DMS153 treated with DMSO at 0.1 percent for 48 hours (cell line): Measurements from ENCODE around the gene PHOX2A.
"Not testable (repeated sequence)": the region's sequence is repeated elsewhere in the genome, so short reads cannot be mapped to it uniquely, and the experiment has no call there.

ENCODE experiments used
- DNase-seq: peaks from one replicate; lab custom pipeline; 2025; ENCODE audit not compliant: unreplicated experiment; lab: John Stamatoyannopoulos, UW

PHOX2A gene

DNA sequence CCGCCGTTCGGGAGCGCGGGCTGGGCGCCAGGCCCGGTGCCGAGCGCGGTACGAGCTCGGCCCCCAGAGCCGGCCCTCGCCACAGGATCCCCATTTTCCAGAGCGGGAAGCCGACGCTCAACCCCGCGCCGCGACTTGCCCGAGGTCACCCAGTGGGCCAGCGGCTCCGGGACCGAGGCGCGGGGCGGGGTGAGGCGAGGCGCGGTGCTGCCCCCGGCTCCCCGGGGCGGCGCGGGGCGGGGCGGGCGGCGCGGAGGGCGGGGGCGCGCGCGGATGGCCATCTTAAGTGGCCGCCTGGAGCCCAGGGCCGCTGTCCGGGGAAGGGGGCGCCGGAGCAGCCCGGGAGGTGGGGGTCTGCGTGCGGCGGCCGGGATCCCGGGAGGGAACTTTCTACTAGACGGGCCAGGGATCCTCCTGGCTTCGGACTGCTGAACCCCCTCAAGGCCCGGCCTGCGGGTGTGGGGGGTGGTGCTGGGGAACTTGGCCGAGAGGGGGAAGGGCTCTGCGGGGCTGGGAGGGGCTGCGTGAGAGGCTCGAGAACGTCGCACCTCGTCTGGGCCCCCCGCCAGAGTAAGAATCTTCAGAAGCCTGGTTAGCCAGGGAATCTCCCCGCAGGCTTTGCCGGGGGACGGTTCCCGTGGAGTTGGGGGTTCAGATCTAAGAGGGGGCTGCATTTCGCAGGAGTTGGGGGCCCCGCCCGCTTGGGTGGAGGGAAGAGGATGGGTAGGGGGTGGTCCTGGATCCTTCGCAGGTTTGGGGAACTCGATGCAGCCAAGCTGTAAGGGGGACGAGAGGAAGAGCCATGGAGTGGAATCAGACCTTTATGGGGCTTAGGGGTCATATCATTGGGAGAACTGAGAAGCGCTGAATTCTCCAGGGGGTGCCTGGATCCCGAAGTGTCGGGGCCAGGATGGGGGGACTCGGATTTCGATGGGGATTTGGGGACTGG lies 20.1 kb downstream of the PHOX2A start:
- no peak for DNase-seq

DNA sequence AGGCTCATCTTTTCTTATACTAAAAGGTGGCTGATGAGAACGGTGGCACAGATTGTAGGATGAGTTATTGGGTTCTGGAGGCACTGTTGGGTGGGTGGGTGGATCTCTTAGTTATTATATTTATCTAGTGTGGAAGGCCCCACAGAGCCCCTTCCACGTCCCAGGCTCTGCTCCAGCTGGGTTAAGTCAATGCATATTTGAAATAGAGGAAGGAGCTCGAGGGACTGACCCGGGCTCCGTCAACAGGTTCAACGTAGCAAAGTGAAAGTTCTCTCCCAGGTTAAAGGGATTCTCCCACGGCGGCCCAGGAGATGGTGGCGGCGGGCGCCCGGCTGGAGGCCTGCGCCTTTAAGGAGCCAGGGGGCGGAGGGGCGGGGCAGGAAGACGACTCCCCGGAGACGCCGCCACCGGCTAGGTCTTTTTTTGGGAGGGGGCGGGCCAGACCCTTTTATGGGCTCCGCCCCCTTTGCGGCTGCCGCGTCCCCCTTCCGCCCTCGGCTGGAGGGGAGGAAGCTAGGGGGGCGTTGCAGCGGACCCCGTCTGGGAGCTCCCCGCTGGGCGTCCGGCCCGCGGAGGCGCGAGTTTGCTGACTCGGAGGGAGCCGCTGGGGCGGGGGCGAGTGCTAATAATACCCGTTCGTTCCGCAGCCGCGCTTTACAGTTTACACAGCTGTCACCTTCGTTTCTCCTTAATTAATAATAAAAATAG lies 20.9 kb downstream of the PHOX2A start:
- peak; percentile 93 for DNase-seq

DNA sequence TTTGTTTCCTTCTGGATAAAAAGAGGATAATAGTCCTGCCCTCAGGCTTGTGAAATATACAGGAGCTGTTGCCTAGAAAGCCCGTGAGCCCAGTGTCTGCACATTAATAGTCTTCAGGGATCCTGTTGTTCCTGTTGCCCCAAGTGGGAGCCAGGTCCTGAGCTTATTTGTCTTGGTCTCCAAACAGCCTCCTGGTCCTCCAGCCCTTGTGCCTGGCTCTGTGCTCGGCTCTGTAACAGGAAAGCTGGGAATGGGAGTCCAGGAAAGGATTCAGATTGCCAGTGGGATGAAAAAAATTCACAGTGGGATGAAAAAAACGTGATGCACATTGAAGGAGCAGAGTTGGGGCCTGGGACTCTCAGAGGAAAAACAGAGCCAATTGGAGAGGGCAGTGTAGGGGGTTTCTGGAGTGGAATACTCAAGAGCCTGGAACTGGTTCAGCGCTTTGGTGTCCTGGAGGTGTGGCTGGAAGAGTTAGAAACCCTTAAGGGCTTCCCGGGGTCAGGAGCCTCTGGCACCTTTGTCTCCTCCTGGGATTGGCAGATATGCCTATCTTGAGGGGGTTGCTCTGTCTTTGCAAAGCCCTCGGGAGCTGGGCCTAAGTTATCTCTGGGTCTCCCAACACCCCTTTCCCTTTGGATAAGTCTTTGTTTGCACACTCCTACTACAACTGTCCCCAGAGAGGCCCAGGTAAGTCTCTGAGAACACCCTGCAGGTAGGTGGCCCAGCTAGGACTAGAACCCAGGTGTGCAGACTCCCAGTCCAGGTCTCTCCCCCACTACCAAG lies 21.7 kb downstream of the PHOX2A start:
- peak; percentile 58 for DNase-seq

DNA sequence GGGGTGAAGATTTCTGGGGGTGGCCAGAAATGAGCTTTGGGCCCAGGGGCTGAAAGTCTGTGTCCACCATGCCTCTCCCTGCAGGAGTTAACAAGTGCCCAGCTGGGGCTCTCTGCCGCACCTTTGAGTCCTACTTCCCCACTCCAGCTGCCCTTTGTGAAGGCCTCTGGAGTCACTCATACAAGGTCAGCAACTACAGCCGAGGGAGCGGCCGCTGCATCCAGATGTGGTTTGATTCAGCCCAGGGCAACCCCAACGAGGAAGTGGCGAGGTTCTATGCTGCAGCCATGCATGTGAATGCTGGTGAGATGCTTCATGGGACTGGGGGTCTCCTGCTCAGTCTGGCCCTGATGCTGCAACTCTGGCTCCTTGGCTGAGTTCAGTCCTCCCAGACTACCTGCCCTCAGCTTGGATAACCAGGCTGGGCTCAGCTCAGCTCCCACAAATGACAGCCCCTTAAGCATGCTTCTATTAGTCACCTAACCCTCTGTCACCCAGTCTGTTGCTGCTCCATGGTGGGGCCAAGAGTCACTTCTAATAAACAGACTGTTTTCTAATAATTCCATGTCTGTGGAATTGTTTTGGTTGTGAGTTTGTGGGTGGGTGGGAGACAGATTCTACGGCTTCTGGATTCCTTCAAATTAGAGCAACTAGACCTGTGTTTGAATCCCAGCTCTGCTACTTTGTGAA lies 22.4 kb downstream of the PHOX2A start:
- DNase-seq, result no peak

DNA sequence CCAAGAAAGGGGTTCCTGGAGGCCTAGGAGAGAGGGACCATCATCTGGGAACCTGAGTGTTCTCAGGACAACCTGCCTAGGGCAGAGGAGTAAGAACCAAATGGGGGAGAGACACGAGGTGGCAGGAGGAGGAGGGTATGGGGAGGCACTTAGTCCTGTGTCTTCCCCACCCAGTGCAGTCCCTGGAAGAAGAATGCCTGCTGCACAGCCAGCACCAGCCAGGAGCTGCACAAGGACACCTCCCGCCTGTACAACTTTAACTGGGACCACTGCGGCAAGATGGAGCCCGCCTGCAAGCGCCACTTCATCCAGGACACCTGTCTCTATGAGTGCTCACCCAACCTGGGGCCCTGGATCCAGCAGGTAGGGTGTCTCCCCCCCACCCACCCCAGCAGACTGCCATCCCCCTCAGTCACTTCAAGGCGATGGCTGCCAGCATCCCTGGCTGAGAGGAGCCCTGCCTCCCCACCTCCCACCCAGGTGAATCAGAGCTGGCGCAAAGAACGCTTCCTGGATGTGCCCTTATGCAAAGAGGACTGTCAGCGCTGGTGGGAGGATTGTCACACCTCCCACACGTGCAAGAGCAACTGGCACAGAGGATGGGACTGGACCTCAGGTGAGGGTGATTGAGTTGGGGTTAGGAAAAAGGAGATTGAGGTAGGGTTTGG lies 23.1 kb downstream of the PHOX2A start:
- no peak for DNase-seq

DNA sequence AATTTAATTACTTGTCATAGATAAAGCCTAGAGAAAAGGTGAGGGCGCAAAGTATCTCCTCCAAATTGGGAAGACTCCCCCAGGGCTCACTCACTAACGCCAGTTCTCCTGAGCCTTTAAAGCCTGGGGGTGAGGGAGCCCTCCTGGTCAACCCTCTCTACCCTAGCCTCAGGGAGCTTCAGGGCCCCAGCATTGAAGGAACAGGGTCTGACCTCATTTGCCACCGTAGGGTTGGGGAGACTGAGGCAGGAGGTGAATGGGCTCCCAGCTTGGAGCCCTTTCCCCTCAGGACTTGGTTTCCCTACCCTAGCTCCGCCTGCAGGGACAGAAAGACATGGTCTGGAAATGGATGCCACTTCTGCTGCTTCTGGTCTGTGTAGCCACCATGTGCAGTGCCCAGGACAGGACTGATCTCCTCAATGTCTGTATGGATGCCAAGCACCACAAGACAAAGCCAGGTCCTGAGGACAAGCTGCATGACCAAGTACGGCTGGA lies 25.7 kb downstream of the PHOX2A start:
- DNase-seq, result no peak

DNA sequence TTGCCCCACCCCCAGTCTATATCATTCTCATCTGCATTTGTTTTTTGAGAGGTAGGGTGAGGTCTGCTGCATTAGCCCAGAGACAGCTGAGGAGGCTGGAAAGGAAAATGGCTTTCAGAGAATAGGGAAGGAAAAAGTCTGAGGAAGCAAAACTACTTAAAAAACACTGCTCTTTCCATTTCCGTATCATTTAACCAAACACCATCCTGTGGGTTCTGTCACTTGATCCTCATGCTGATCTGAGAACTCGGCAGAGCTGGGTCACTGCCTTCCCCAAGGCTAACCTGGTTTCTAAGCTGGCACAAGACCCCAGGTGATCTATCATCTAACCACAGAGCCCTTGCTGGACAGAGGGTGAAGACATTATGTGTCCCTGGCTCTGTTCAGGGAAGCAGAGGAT lies 26.1 kb downstream of the PHOX2A start:
- DNase-seq, result no peak

DNA sequence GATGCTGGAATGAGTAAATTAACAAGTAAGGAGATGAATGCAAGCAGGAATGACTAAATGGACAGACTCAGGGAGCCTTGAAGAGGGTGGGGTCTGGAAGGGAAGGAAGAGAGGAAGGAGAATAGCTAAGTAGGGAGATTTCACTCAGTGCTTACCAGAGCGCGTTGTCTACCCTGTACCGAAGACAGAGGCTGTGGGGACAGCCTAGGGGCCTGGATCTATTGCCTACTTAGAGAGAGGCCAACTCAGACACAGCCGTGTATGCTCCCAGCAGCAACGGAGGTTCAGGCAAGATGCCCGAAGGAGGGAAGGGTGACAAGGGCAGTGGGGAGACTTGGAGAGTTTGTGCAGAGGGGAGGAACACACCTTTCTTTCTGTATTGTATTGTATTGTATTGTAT lies 27.3 kb downstream of the PHOX2A start, which contains the start of gene FOLR2:
Gene FOLR2, plus strand, starts transcription at position 157 of the 400 bp plus-strand sequence. CDS start 1,791 bp downstream, outside the sequence.
- DNase-seq, result no peak

DNA sequence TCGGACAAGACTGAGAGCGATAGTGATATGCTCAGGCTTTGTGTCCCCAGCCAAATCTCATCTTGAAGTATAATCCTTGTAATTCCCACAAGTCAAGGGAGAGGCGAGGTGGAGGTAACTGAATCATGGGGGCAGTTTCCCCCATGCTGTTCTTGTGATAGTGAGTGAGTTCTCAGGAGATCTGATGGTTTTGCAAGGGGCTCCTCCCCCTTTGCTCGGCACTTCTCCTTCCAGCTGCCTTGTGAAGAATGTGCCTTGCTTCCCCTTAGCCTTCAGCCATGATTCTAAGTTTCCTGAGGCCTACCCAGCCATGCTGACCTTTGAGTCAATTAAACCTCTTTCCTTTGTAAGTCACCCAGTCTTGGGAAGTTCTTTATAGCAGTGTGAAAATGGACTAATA lies 34.9 kb downstream of the PHOX2A start:
- no peak for DNase-seq

DNA sequence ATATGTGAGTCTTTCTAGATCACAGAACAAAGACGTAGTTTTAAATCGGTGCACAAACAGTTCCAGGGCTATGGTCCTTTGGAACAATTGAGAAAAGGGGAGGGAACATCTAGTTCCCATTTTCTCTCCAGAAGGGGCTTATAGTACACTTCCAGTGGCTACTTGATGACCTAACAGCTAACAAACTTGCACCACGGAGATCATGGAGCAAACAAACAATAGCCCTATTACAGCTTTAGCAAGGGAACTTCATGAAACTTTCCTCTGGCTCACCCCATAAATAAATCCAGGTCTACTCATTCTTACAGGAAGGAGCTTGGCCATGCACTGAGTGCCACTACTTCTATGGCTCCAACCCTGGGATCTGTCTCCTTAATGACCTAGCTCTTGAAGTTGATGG lies 35.7 kb downstream of the PHOX2A start:
- no peak for DNase-seq

DNA sequence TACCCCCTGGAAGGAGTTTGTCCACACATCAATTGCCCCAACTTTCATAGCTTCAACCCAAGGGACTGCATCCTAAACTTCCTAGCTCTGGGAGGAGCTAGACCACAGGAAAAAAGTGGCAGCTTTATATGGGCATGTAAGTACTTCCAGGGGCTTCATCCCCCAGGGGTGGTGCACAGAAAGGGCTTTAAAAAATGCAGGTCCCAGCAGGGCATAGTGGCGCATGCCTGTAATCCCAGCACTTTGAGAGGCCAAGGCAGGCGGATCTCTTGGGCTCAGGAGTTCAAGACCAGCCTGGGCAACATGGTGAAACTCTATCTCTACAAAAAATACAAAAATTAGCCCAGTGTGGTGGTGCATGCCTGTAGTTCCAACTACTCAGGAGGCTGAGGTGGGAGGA lies 37.2 kb downstream of the PHOX2A start:
- not testable (repeated sequence) for DNase-seq

DNA sequence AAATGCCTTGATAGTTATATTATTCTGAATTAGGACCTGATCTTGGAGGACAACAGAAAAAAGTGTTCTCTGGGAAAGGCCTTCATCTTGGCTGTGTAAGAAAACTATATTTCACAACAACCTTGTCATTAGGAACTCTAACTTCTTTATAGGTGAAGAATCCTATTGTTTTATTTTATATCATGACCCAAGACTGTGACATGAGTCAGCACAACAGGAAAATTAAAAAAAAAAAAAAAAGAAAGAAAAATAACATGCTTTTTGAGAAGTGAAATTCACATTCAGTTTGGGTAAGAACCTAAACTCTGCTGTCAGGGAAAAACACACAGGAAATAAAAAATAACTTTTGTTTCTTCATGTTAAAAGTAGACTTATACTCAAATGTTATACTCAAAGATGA lies 39.1 kb downstream of the PHOX2A start:
- DNase-seq, result no peak

DNA sequence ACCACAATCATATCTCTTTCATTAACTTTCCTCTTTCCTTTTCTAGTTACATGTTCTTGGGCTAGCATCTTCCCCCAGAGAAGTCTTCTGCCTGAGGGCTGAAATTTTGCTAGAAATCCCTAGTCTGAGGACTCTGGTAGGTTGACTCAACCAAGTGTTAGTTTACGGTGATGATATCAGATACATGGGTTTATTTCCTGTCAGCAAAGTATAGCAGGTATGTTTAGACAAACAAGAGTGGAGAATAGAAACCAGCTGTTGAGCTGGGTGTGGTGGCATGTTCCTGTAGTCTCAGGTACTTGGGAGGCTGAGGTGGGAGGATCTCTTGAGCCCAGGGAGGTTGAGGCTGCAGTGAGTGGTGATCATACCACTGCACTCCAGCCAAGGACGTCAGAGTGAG lies 40.8 kb downstream of the PHOX2A start:
- DNase-seq, result no peak

DNA sequence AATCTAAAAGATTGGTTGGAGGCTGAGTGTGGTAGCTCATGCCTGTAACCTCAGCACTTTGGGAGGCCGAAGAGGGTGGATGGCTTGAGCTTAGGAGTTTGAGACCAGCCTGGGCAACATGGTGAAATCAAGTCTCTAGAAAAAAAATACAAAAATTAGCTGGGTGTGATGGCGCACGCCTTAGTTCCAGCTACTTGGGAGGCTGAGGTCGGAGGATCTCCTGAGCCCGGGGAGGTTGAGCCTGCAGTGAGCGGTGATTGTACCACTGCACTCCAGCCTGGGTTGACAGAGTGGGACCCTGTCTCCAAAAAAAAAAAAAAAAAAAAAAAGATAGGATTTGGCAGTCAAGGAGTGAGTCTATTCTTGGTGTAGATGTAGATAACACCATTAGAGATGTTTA lies 41.4 kb downstream of the PHOX2A start:
- no peak for DNase-seq

DNA sequence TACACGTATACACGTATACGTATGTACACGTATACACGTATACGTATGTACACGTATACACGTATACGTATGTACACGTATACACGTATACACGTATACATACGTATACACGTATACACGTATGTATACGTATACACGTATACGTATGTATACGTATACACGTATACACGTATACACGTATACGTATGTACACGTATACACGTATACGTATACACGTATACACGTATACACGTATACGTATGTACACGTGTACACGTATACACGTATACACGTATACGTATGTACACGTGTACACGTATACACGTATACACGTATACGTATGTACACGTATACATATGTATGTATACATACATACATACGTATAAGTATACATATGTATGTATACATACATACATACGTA lies 42.5 kb downstream of the PHOX2A start:
- DNase-seq, result not testable (repeated sequence)

DNA sequence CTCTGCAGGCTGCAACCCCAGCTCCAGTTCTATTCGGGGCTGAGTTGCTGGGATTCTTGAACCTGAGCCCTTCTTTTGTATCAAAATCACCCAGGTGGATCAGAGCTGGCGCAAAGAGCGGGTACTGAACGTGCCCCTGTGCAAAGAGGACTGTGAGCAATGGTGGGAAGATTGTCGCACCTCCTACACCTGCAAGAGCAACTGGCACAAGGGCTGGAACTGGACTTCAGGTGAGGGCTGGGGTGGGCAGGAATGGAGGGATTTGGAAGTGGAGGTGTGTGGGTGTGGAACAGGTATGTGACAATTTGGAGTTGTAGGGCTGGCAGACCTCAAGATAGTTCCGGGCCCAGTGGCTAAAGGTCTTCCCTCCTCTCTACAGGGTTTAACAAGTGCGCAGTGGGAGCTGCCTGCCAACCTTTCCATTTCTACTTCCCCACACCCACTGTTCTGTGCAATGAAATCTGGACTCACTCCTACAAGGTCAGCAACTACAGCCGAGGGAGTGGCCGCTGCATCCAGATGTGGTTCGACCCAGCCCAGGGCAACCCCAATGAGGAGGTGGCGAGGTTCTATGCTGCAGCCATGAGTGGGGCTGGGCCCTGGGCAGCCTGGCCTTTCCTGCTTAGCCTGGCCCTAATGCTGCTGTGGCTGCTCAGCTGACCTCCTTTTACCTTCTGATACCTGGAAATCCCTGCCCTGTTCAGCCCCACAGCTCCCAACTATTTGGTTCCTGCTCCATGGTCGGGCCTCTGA lies 48.3 kb downstream of the PHOX2A start:
- no peak for DNase-seq

DNA sequence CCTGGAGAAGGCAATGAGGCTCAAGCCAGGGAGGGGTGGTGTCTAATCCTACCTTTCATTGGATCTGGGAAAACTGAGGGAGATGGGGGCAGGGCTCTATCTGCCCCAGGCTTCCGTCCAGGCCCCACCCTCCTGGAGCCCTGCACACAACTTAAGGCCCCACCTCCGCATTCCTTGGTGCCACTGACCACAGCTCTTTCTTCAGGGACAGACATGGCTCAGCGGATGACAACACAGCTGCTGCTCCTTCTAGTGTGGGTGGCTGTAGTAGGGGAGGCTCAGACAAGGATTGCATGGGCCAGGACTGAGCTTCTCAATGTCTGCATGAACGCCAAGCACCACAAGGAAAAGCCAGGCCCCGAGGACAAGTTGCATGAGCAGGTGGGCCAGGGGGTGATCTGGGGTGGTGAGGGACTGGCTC lies 52.0 kb downstream of the PHOX2A start, which contains the start of gene FOLR1:
Gene FOLR1, plus strand, starts transcription at position 180 of the 421 bp plus-strand sequence. Its CDS starts 34 bp downstream, at position 214.
- no peak for DNase-seq

DNA sequence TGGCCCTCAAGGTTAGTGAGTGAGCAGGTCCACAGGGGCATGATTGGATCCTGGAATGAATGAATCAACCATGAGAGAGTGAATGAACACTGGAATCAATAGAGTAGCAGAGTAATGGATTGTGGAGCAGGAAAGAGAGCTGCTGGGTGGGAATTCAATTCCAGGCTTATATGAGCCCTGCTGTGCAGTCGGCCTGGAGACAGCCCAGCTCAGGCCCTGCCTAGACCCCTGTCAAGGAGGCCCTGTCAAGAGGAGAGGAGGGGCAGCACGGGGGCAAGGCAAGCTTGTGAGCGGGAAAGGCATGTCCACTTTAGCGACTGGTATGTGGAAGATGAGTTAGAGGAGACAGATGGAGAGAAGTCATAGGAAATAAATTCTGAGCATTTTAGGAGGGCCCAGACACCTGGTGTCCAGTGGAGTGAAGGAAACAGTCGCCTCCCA lies 53.3 kb downstream of the PHOX2A start:
- no peak for DNase-seq
